GM19372 (cell line): ENCODE data around the gene MAP1A.
"Not testable (repeated sequence)": the region's sequence is repeated elsewhere in the genome, so short reads cannot be mapped to it uniquely, and the experiment has no call there.

Experiments used
- ATAC-seq: cut with Tn5 transposase; IDR thresholded peaks from one replicate; pipeline ENCODE4 v1.9.1; 2021; ENCODE audit warnings: mild to moderate bottlenecking, low read depth, moderate library complexity; ENCODE audit not compliant: unreplicated experiment

The MAP1A gene

DNA sequence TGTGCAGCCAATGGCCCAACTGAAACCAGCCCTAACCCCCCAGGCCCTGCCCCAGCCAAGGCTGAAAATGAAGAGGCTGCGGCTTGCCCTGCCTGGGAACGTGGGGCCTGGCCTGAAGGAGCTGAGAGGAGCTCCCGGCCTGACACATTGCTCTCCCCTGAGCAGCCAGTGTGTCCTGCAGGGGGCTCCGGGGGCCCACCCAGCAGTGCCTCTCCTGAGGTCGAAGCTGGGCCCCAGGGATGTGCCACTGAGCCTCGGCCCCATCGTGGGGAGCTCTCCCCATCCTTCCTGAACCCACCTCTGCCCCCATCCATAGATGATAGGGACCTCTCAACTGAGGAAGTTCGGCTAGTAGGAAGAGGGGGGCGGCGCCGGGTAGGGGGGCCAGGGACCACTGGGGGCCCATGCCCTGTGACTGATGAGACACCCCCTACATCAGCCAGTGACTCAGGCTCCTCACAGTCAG is 11.2 kb downstream of the MAP1A start:
- ATAC-seq, result no peak

DNA sequence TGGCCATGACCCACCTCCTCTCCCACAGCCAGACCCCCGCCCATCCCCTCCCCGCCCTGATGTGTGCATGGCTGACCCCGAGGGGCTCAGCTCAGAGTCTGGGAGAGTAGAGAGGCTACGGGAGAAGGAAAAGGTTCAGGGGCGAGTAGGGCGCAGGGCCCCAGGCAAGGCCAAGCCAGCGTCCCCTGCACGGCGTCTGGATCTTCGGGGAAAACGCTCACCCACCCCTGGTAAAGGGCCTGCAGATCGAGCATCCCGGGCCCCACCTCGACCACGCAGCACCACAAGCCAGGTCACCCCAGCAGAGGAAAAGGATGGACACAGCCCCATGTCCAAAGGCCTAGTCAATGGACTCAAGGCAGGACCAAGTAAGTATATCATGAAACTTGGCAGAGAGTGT is 11.7 kb downstream of the MAP1A start:
- no peak for ATAC-seq

DNA sequence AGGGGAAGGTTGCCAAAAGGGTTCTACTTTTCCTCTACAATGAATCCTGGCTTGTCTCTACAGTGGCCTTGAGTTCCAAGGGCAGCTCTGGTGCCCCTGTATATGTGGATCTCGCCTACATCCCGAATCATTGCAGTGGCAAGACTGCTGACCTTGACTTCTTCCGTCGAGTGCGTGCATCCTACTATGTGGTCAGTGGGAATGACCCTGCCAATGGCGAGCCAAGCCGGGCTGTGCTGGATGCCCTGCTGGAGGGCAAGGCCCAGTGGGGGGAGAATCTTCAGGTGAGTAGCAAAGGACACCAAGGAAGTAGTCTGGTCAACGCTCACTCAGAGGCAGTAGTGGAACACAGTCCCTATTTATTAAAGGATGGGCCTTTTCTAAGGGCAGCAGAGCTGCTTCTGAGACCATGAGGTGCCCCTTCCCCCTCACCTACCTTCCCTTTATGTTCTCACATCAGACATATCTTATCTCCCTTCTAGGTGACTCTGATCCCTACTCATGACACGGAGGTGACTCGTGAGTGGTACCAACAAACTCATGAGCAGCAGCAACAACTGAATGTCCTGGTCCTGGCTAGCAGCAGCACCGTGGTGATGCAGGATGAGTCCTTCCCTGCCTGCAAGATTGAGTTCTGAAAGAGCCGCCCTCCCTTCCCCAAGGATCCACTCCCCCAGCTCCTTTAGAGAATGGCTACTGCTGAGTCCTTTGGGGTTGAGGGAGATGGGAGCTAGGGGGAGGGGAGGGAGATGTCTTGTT is 12.4 kb downstream of the MAP1A start:
- no peak for ATAC-seq

DNA sequence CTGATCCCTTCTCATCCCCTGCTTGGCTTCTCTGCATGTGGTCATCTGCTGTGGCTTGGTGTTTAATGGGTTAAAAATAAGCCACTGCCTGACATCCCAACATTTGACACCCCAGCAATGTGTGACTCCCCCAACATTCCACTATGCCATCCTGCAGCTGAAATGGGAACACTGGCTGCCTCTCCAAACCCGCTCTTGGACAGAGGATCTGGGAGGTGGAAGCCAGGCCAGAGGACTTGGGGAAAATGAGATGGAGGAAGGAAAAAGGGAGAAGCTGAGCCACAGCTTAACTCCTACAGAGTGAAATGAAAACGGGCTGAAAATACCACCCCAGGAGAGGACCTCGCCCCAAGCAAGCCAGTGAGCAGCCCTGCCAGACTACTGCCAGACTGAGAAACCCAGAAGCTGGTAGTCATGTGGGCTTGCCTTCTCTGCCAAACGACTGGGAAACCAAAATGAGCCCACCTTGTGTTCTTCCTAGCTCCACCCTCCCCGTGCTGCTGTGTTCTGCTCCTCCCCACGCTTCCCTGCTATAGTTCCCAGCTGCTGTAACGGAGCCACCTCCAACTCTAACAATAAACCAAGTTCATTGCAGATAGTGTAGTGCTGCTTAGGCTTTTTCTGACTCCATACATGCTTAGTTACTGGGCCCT is 13.7 kb downstream of the MAP1A start:
- no peak for ATAC-seq

DNA sequence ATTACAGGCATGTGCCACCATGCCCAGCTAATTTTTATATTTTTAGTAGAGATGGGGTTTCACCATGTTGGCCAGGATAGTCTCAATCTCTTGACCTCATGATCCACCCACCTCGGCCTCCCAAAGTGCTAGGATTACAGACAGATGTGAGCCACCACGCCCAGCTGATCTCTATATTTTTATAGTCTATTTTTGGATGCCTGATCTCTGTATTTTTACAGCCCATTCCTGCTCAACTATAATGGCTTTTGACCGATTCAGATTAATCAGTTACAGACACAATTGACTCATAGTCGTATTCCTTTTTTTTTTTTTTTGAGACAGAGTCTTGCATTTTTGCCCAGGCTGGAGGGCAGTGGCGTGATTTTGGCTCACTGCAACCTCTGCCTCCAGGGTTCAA is 15.4 kb downstream of the MAP1A start:
- not testable (repeated sequence) for ATAC-seq

DNA sequence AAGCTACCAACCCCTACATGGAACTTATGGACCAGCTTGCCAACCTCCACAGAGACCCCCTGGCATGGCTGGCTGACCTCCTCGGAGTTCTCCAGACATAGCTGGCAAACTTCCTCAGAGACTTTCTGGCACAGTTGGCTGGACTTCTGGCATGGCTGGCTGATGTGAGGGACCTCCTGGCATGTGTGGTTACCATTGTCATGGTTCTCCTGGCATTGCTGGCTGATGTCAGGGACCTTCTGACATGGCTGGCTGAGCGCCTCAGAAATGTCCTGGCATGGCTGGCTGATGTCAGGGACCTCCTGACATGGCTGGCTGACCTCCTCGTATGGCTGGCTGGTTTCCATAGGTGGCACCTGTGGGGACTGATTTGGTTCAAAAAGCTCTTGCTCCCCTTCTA is 17.5 kb downstream of the MAP1A start:
- no peak for ATAC-seq

DNA sequence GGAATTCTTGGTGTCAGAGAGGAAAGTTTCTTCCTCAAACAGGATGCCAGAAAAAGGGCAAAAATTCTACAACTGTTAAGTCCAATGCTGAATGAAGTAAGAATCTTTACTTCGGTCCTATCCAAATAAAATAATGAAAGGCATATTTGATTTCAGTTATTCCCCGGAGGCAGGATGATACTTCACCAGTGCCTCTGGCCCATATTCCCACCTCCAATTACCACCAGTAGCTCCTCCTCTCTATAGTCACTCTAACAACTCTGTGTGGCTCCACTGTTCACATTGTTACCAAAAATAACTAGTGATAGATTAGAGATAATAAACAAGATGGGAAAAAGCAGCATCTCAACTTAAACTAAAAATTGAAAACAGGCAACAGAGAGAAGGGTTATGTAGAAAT is 20.7 kb downstream of the MAP1A start:
- no peak for ATAC-seq

DNA sequence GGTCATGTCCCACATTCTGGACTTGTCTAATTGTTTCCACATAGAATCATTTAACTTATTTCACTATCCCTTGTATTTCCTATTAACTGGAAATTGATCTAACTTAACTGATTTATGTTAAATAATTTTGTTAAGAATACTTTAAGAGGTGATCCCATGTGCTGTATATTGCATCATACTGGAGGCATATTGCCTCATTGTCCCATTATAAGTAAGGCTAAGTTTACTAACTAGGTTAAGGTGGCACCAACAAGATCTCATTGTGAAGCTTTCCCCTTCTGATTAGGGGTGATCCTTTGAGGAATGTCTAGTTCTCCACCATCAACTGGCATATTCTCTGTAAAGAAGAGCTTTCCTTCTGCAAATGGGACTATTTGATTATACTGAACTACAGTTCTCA is 24.4 kb downstream of the MAP1A start:
- no peak for ATAC-seq

DNA sequence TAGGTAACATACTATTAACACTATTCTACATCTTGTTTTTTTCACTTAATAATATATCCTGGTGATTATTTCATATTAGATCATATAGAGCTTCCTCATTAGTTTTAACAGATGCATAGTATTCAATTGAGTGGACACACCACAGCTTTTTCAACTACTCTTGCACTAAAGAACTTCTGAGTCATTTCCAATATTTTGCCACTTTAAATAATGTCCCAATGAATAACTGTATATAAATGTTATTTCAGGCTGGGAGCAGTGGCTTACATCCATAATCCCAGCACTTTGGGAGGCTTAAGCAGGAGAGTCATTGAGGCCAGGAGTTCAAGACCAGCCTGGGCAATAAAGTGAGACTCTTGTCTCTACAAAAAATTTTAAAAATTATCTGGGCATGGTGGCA is 26.9 kb downstream of the MAP1A start:
- ATAC-seq, result no peak

DNA sequence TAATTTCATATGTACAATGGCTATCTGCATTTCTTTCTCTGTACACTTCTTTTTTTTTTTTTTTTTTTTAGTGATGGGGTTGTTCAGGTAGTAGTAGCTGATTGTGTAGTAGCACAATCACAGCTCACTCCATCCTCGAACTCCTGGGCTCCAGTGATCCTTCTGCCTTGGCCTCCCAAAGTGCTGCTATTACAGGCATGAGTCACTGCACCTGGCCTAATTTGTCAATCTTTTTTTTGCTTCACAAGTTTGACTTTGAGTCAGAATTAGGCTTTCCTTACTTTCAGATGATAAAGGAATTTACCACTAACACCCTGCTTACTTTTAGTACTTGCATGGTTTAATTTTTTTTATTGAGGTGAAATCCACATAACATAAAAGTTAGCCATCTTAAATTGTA is 28.0 kb downstream of the MAP1A start:
- no peak for ATAC-seq

DNA sequence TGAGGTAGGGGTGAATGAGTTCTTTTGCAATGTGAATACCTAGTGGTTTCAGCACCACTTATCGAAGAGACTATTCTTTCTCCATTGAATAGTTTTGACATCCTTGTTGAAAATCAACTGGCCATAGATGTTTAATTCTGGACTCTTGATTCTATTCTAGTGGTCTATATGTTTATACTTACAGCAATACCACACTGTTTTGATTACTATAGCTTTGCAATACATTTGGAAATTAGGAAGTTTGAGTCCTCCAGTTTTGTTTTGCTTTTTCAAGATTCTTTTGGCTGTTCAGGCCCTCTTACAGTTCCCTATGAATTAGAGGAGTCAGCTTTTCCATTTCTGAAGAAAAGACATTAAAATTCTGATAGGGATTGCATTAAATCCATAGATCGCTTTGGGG is 30.1 kb downstream of the MAP1A start:
- ATAC-seq, result no peak

DNA sequence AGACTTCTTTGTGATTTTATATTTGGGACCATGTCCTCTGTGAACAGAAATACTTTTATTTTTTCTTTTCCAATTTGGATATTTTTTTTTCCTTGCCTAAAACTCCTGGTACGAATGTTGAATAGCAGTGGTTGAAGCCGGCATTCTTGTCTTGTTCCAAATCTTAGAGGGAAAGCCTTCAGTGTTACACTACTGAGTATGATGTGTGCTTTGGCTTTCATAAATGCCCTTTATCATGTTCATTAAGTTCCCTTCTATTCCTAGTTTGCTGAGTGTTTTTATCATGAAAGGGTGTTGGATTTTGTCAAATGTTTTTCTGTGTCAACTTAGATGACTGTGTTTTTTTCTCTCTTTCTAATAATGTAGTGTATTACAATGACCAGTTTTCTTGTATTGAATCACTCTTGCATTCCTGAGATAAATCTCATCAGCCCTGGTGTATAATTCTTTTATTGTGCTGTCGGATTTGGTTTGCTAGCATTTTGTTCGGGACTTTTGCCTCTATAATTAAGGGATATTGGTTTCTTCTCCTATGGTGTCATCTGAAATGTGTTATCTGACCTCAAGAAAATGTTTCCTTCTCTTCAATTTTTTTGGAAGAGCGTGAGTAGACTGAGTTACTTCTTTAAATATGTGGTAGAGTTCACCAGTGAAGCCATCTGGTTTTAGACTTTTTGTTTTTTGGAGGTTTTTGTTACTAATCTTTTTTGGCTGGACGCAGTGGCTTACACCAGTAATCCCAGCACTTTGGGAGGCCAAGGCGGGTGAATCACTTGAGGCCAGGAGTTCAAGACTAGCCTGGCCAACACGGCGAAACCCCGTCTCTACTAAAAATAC is 33.3 kb downstream of the MAP1A start:
- ATAC-seq, result no peak

DNA sequence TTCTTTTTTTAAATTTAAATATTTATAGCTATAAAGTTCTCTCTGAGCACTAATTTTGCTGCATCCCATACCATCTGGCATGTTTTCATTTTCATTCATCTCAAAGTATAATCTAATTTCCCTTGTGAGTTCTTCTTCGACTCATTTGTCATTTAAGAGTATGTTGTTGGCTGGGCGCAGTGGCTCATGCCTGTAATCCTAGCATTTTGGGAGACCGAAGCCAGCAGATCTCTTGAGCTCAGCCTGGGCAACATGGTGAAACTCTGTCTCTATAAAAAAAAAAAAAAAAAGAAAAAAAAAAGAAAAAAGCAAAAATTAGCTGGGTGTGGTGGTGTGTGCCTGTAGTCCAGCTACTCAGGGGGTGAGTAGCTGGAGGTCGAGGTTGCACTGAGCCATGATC is 34.8 kb downstream of the MAP1A start:
- no peak for ATAC-seq

DNA sequence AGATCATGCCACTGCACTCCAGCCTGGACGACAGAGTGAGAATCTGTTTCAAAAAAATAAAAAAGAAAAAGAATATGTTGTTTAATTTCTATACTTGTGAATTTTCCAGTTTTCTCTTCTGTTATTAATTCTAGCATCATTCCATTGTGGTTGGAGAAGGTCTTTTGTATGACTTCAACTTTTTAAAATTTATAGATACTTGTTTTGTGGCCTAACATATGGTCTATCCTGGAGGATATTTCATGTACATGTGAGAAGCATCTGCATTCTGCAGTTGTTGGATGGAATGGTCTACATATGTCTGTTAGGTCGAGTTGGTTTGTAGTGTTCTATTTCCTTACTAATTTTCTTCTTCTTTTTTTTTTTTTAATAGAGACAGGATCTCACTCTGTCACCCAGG is 35.6 kb downstream of the MAP1A start:
- no peak for ATAC-seq

DNA sequence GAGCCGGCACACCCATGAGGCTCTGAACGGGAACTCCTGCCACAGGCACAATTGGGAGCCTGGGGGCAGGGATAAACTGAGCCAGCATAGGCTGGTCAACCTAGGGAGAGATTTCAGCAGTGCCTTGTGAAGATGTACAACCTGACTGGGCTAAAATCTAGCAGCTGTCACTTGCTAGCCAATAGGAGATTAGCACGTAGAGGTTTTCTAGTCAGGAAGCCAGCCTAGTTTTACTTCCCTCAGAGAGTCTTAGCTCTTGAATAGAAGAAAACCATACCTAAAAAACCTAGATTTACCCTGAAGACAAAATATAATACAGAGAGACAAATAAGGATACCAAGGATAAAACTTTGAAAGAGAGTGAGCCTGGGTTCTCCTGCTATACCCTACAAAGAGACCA is 45.3 kb downstream of the MAP1A start:
- not testable (repeated sequence) for ATAC-seq

DNA sequence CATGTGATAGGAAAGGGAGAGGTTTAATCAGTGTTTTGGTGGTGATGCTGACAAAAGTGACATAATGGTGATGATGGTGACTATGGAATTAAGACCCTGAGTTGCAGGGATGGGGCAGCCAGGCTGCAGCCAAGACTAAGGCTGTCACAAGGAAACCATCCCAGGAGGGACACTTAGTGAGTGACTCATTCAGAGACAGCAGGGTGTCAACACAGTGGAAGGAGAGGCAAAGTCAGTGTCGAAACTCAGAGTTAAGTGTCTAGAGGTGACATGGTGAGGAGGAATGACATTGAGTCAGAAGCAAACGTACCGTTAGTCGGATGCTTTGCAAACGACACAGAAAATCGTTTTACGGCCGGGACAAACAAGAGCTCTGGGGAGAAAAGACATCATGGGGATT is 46.4 kb downstream of the MAP1A start:
- not testable (repeated sequence) for ATAC-seq

DNA sequence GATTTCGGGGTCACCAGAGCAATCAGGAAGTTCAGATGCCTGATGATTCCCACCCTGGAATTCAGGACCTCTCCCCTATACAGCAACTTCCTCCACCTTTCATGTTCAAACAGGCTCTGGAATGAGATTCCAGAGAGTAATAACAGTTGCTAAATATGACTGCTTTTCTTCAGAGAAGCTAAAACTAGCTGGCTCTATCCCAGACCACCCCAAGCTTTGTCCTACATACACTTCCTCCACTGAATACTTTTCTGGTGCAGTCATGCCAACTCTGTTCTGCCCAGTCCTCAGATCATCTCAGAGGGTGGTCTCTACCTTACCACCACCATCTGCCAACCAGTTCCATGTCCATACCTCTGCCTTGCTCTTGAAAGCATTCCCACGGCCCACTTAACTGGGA is 49.2 kb downstream of the MAP1A start:
- ATAC-seq, result not testable (repeated sequence)

DNA sequence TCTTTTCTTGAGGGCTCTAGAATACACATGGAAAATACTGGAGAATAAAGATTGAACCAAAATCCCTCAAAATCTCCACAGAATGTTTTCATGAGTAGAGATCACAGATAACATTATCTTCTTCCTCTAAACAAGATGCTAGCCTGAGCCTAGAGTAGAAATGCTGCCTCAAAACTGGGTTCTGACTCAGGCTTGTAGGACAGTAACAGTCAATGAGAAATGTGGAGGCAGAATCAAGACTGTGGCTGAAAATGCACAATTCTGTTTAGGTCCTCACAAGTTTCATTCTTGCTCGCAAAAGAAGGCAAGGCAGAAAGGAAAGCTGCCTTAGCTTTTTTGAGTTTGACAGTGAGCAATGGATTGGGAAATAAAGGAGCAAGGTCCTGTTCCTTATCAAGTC is 57.2 kb downstream of the MAP1A start:
- ATAC-seq, result not testable (repeated sequence)
